AG04450 (cell line): Measurements from ENCODE around the gene ARAP2. TPM values are rescaled to one million over a fixed set of nuclear protein-coding genes. Genes with fewer than 3 reads are reported as not detected.

Experiments used
- CTCF ChIA-PET: fragments of 300-600, 350-600 bp; formaldehyde crosslinking; extraction: SDS; loops from one replicate; lab custom pipeline; 2022; ENCODE audit warnings: antibody characterized with exemption, inconsistent platforms; lab: Charles Lee
- POLR2A ChIA-PET: fragments of 350-600 bp; formaldehyde crosslinking; extraction: SDS; loops from one replicate; lab custom pipeline; 2021; ENCODE audit warnings: antibody characterized with exemption, inconsistent platforms; lab: Yijun Ruan, JAX
- DNase-seq: peaks from one replicate; pipeline ENCODE4 v3.0.0-alpha.2; 2011; ENCODE audit warnings: low read depth, low spot score
- H3K27ac ChIP-seq: one replicate; pipeline ENCODE4 v1.5.1; 2012; ENCODE audit warnings: low read depth, low read length, control low read depth
- H3K27me3 ChIP-seq: one replicate; pipeline ENCODE4 v1.6.0; 2012; ENCODE audit warnings: low read length; ENCODE audit not compliant: control insufficient read depth, insufficient read depth
- H3K4me3 ChIP-seq: 2 replicates; pipeline ENCODE4 v1.5.1; 2011; ENCODE audit warnings: mild to moderate bottlenecking, low read depth, low read length, control low read depth
- H3K9me3 ChIP-seq: 2 replicates; pipeline ENCODE4 v1.5.1; 2012; ENCODE audit warnings: low read length; ENCODE audit not compliant: control insufficient read depth, insufficient read depth
- polyA plus RNA-seq: library from polyadenylated mRNA; depleted of rRNA; stranded (reverse); fragments of >200 nt; gene quantifications from 2 replicates; pipeline ENCODE4 v1.2.3, GENCODE V29; 2011
- TF ChIP-seq, protein P1 (sequence below): IDR thresholded peaks from 2 replicates; pipeline ENCODE4 v1.5.1; 2011; ENCODE audit warnings: low read depth, low read length, control low read depth, inconsistent platforms

The ARAP2 gene
- polyA plus RNA-seq, 1 experiment: 0.11 TPM

DNA sequence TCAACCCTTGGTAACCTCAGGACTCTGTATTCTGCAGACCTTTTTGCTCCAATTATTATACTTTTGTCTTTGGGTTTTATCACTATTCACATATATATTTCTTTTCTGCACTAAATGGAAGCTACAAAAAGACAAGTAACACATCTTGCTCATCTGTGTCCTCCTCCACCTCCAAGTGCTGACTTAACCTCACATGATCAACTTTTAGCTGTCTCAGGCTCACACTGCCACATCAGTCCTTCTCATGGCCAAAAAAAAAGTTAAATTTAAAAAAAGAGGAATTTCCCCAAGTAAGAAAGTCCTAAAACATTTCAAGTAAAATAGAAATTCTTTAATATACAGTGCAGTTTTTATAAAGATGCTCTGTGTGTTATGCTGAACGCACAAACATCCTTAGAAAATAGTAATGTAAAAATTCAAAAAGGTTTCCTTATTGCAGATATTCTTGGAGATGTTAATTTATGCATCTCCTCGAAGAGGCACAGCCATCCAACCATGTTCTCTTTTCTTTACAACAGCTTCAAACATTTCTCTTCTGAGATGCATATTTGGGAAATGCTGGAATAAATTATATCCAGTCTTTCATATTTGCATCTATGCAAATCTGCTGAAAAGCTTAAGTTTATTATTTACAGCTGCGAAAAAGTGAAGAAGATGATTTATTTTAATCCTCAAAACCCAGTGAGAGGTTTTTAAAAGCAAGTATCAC, 37.6 kb downstream of the ARAP2 start:
- Histone ChIP-seq H3K9me3 (no peaks in the 10 kb centered on the region), H3K27me3 (no peaks in the 10 kb centered on the region), H3K4me3 (no peak overlapping the region), H3K27ac (no peak overlapping the region)
- TF ChIP-seq, protein P1, sequence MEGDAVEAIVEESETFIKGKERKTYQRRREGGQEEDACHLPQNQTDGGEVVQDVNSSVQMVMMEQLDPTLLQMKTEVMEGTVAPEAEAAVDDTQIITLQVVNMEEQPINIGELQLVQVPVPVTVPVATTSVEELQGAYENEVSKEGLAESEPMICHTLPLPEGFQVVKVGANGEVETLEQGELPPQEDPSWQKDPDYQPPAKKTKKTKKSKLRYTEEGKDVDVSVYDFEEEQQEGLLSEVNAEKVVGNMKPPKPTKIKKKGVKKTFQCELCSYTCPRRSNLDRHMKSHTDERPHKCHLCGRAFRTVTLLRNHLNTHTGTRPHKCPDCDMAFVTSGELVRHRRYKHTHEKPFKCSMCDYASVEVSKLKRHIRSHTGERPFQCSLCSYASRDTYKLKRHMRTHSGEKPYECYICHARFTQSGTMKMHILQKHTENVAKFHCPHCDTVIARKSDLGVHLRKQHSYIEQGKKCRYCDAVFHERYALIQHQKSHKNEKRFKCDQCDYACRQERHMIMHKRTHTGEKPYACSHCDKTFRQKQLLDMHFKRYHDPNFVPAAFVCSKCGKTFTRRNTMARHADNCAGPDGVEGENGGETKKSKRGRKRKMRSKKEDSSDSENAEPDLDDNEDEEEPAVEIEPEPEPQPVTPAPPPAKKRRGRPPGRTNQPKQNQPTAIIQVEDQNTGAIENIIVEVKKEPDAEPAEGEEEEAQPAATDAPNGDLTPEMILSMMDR: no peak
- ChIA-PET POLR2A (no interaction called here), CTCF (no interaction called here)
- DNase-seq: no peak

DNA sequence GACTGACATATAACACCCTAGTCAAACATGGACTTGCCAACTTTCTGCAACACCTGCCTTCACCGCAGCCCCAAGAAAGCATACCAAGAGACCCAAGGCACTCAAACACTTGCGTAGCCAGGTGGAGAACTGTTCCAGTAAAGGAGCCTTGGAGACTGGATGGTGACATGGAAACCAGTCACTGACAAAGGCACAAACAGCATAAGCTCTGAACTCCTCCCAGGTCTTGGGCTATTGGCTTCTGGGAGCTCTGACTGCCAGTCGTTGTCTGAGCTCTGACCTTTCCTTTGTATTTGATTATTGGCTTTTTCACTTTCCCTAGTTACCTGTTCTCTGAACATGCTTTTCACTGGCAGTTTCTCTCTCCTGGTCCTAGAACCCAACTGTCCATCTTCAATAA, 38.3 kb downstream of the ARAP2 start:
- Histone ChIP-seq H3K9me3 (no peaks in the 10 kb centered on the region), H3K27ac (no peak overlapping the region), H3K4me3 (no peak overlapping the region), H3K27me3 (no peaks in the 10 kb centered on the region)
- TF ChIP-seq, protein P1: no peak
- no peak for DNase-seq
- CTCF ChIA-PET: no interaction called here
- POLR2A ChIA-PET: no interaction called here

DNA sequence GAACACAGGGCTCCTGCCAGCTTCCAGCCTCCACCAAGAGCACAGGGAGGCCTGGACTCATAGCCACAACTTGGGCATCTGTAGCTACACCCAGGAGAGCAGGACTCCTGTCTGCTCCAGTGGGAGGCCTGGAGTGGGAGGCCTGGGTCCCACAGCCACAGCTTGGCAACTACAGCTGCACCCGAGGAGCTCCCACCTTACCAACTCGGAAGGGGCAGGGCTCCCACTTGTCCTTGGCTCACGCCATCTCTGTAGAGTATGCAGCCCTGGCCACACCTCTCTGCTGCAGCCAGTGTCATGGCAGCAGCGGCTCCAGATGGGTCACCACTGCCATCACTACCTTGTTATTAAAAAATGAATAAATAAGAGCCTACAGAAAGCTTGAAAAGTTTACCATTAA, 45.5 kb downstream of the ARAP2 start:
- H3K27ac ChIP-seq: no peak overlapping the region
- POLR2A ChIA-PET: no interaction called here
- no peaks in the 10 kb centered on the region for H3K27me3 ChIP-seq
- peaks cover 18% of the 10 kb centered on the region for H3K9me3 ChIP-seq
- TF ChIP-seq, protein P1: no peak
- CTCF ChIA-PET: no interaction called here
- DNase-seq: no peak
- no peak overlapping the region for H3K4me3 ChIP-seq

DNA sequence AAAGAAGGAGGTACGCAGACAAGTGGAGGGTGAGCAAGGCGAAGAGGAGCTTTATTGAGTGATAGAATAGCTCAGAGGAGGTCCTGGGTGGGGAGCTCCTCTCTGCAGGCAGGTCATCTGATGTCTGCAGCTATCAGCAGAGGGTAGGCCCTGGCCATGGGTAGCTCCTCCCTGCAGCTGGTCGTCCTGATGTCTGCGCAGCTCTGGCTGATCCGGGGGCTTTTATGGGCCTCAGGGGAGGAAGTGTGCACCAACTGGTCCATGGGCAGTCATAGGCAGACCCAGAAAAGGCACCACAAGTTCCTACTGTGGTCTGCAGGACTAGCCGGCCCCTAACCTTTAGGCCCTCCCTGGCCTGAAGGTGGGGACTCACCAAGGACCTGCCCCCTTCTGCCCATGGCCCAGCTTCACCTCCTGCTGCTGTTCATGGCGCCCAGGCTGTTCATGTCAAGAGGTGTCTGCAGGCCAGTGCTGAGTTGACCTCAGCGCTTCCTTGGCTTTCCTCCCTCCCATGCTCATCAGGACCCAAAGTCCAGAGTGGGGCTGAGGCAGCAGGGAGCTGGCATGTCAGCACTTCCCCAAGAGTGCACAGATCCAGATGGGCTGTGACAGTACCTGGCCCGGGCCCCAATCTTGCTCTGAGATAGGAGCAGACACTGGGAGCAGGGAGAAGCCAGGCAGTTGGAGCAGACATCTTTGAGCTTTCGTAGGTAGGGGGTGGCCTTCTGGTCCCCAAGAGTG, 46.1 kb downstream of the ARAP2 start:
- TF ChIP-seq, protein P1: no peak
- POLR2A ChIA-PET: no interaction called here
- no peak overlapping the region for H3K27ac ChIP-seq
- no peak overlapping the region for H3K4me3 ChIP-seq
- CTCF ChIA-PET: no interaction called here
- no peak for DNase-seq
- peaks cover 18% of the 10 kb centered on the region for H3K9me3 ChIP-seq
- no peaks in the 10 kb centered on the region for H3K27me3 ChIP-seq

DNA sequence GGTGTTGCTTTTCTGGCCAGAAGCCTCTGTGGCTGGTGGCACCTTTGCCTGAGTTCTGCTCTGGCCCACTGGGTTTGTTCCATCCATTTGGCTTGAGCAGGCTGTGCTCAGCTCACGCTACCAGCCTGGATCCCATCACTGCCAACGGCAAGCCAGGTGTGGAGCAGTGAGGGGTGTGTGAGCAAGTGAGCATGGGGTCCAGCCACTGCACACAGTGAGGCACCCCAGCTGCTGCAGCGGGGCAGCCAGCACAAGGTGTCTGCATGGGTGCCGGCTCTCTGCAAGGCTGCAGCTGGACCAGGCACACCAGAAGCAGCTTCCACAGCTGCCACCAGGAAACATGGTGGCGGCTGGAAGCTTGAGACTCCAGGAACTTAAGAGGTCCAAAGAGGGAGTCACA, 46.8 kb downstream of the ARAP2 start:
- DNase-seq: no peak
- Histone ChIP-seq H3K27ac (no peak overlapping the region), H3K27me3 (no peaks in the 10 kb centered on the region), H3K9me3 (peaks cover 18% of the 10 kb centered on the region), H3K4me3 (no peak overlapping the region)
- CTCF ChIA-PET: no interaction called here
- TF ChIP-seq, protein P1: no peak
- POLR2A ChIA-PET: no interaction called here
